Measurements from ENCODE around the gene TBXA2R. TPM values are rescaled to one million over a fixed set of nuclear protein-coding genes. Genes with fewer than 3 reads are reported as not detected.

Gene TBXA2R
- total RNA-seq, 4 donors from 2014 or later, result 0.32 to 0.85 (median 0.41) TPM

DNA sequence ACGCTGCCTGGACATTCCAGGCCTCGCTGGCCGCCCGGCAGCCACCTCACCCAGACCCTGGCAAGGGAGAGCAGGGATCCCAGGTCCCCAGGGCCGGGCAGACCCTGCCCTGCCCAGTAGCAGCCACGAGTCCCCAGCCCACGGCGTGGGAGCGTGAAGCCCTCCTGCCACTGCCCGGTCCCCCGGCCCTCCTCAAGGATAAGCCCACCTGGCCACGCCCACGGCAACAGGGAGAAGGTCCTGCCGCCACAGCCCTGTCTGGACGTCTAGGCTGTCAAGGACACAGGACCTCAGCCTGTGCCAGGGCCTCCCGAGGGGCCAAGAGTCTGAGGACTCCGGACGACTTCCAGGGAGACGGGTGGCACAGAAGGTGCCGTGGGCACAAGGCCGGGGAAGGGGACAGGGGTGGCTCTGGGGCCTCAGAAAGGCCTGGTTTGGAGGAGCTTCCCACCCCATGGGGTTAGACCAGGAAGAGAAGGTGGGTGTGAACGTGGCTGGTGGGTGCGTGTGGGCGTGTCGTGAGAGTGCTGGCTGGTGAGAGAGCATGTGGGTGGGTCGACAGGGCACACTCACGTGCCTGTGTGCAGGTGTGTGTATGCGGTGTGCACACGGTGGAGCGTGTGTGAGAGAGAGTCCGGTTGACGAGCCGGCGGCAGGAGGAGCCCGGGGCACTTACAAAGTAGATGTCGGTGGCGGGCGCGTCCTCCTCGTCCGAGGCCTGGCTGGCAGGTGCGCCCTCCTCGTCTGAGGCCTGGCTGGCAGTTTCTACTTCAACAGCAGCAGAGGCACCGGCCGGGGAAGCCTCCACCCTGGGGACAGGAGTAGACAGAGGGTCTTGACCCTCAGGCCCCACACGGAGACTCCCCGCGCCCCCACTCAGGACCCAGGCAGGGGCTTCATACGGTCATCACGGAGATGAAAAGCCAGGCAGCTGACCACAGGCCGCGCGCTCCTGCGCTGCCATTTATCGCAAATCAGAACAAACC, 31.8 kb upstream of the TBXA2R start:
- Histone ChIP-seq H3K36me3 (peaks cover 86% of the 10 kb centered on the region), H3K27me3 (no peaks in the 10 kb centered on the region), H3K4me3 (no peak overlapping the region), H3K4me1 (no peaks in the 10 kb centered on the region), H3K27ac (no peak overlapping the region), H3K9me3 (no peaks in the 10 kb centered on the region)
- WGBS, result 88% methylated on average over 33 of the region's 55 CpGs
- DNase-seq (ENCODE audit: low spot score in 2 of 2), result no peak
- TF ChIP-seq, protein P1, sequence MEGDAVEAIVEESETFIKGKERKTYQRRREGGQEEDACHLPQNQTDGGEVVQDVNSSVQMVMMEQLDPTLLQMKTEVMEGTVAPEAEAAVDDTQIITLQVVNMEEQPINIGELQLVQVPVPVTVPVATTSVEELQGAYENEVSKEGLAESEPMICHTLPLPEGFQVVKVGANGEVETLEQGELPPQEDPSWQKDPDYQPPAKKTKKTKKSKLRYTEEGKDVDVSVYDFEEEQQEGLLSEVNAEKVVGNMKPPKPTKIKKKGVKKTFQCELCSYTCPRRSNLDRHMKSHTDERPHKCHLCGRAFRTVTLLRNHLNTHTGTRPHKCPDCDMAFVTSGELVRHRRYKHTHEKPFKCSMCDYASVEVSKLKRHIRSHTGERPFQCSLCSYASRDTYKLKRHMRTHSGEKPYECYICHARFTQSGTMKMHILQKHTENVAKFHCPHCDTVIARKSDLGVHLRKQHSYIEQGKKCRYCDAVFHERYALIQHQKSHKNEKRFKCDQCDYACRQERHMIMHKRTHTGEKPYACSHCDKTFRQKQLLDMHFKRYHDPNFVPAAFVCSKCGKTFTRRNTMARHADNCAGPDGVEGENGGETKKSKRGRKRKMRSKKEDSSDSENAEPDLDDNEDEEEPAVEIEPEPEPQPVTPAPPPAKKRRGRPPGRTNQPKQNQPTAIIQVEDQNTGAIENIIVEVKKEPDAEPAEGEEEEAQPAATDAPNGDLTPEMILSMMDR (IDR thresholded peaks at IDR 0.05), result no peak
- TF ChIP-seq EP300 (IDR thresholded peaks at IDR 0.05) (no peak), POLR2AphosphoS5 (IDR thresholded peaks at IDR 0.05) (no peak), POLR2A (IDR thresholded peaks at IDR 0.05) (no peak)

DNA sequence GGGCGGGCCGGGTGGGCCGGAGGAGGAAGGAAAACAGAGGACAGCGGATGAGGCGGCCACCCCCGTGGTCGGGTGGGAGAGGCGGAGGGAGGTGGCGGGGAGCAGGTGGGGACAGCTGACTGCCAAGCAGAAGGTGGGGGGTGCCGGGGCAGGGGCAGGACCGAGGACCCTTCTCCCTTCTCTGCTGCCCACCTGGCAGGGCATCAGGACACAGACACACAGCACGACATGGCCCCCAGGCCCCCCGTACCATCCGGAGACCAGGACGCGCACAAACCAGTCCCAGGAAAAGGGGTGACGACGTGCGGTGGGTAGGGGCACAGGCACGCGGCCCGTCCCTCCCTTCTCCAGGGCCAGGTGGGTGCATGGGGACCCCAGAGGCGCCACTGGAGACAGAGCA, 30.9 kb upstream of the TBXA2R start:
- Histone ChIP-seq H3K27ac (no peak overlapping the region), H3K4me1 (no peaks in the 10 kb centered on the region), H3K27me3 (no peaks in the 10 kb centered on the region), H3K36me3 (peaks cover 87% of the 10 kb centered on the region), H3K4me3 (no peak overlapping the region), H3K9me3 (no peaks in the 10 kb centered on the region)
- no peak for DNase-seq (ENCODE audit: low spot score in 2 of 2)
- 92% methylated on average over 17 of the region's 23 CpGs for WGBS
- no peak for TF ChIP-seq POLR2AphosphoS5 (IDR thresholded peaks at IDR 0.05)
- TF ChIP-seq, protein P1 (IDR thresholded peaks at IDR 0.05), result no peak
- no peak for TF ChIP-seq POLR2A (IDR thresholded peaks at IDR 0.05)
- no peak for TF ChIP-seq EP300 (IDR thresholded peaks at IDR 0.05)

DNA sequence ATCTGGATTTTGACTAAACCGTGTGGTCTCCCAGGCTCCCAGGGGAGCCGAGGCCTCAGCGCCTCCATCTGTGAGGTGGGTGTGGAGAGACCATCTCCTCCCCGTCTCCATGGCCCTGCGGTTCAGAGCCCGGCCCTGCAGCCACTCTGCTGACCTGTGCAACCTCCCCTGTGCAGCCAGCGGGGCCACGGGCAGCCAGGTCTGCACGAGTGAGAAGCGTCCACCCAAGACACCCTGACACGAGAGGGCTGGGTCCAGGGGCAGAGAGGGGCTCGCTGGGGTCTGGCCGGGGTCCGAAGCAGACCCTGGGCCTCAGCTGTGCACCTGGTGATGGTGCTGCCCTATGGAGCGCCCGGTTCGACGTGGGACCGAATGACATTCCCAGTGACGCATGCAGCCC, 30.3 kb upstream of the TBXA2R start:
- TF ChIP-seq POLR2AphosphoS5 (IDR thresholded peaks at IDR 0.05) (no peak), EP300 (IDR thresholded peaks at IDR 0.05) (no peak)
- H3K4me1 ChIP-seq, result no peaks in the 10 kb centered on the region
- peaks cover 87% of the 10 kb centered on the region for H3K36me3 ChIP-seq
- no peaks in the 10 kb centered on the region for H3K9me3 ChIP-seq
- H3K27ac ChIP-seq, result no peak overlapping the region
- H3K27me3 ChIP-seq, result no peaks in the 10 kb centered on the region
- DNase-seq (ENCODE audit: low spot score in 2 of 2), result no peak
- whole genome bisulfite sequencing, result 95% methylated on average over 18 of the region's 20 CpGs
- H3K4me3 ChIP-seq, result no peak overlapping the region

DNA sequence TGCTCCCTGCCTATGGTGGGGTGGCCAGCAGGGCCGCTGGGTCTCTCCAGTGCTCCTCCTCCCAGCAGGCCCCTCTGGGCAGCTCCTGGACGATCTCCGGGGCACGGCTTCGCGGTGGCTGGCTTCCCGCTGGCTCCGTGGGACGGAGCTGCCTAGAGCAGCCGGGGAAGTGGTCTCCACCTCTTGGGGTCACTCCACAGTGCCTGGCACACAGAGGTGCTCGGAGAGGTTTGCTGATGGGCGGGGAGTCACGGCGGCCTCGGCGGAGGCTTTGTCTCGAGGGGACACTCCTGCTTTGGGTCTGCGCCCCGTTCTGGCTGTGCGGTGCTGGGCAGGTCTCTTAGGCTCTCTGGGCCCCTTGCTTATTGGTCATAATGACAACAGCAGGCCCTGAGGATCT, 29.8 kb upstream of the TBXA2R start:
- Histone ChIP-seq H3K36me3 (peaks cover 87% of the 10 kb centered on the region), H3K9me3 (no peaks in the 10 kb centered on the region), H3K27ac (no peak overlapping the region), H3K4me3 (no peak overlapping the region), H3K27me3 (no peaks in the 10 kb centered on the region), H3K4me1 (no peaks in the 10 kb centered on the region)
- 94% methylated on average over 9 of the region's 20 CpGs for WGBS
- no peak for DNase-seq (ENCODE audit: low spot score in 2 of 2)
- TF ChIP-seq POLR2A (IDR thresholded peaks at IDR 0.05), result no peak
- TF ChIP-seq EP300 (IDR thresholded peaks at IDR 0.05), result no peak
- TF ChIP-seq POLR2AphosphoS5 (IDR thresholded peaks at IDR 0.05), result no peak
- TF ChIP-seq, protein P1 (IDR thresholded peaks at IDR 0.05), result no peak

DNA sequence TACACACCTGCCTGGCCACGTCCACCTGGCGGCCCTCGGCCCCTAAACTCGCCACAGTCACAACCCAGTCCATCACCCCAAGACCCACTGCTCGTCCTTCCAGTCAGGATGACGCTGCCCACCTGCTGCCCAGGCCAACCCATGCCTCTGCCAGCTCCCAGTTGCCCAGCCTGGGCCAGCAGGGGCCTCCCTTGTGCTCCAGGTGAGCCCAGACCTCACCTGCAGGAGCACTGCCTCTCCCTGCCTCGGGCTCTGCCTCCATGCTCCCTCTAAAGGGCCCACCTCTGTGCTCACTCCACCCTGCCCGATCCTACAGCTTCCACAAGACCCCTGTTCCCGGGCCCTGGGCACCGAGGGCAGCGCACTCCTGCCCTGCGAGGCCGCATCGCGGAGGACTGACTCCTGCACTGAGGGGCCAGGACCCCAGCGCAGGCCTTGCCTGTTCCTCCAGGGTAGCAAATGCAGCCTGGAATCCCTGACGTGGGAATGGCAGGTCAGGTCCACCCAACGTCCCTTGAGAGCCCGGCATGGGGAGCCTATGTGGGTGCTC, 27.9 kb upstream of the TBXA2R start:
- 100% methylated on average over 6 of the region's 19 CpGs for WGBS

More for the DNA sequence above, 27.9 kb upstream of the TBXA2R start:
- Histone ChIP-seq H3K36me3 (peaks cover 74% of the 10 kb centered on the region), H3K27ac (no peak overlapping the region), H3K4me1 (no peaks in the 10 kb centered on the region), H3K9me3 (no peaks in the 10 kb centered on the region), H3K27me3 (no peaks in the 10 kb centered on the region), H3K4me3 (no peak overlapping the region)
- TF ChIP-seq, protein P1 (IDR thresholded peaks at IDR 0.05), result no peak
- TF ChIP-seq POLR2AphosphoS5 (IDR thresholded peaks at IDR 0.05), result no peak
- TF ChIP-seq EP300 (IDR thresholded peaks at IDR 0.05), result no peak
- no peak for TF ChIP-seq POLR2A (IDR thresholded peaks at IDR 0.05)
- no peak for DNase-seq (ENCODE audit: low spot score in 2 of 2)

Measured in suprapubic skin (tissue), 4 donors.